ENCODE data around the gene KCNK7.
"Not testable (repeated sequence)": the region's sequence is repeated elsewhere in the genome, so short reads cannot be mapped to it uniquely, and the experiment has no call there.

The KCNK7 gene, protein sequence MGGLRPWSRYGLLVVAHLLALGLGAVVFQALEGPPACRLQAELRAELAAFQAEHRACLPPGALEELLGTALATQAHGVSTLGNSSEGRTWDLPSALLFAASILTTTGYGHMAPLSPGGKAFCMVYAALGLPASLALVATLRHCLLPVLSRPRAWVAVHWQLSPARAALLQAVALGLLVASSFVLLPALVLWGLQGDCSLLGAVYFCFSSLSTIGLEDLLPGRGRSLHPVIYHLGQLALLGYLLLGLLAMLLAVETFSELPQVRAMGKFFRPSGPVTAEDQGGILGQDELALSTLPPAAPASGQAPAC

GRCh38 chr11:65595543-65596281 is at the start of gene KCNK7:
Gene KCNK7 (minus strand): TSS chr11:65595800. CDS start chr11:65595772, 28 bp downstream.
- in situ Hi-C loops (cut with MboI; ENCODE audit: low sequenced_read_pairs) = no loop called here

- in situ Hi-C loops (cut with MboI; ENCODE audit: low sequenced_read_pairs) = no loop called here
Measured at GRCh38 chr11:65644837-65645236, 49.2 kb upstream of the KCNK7 start.

DNA sequence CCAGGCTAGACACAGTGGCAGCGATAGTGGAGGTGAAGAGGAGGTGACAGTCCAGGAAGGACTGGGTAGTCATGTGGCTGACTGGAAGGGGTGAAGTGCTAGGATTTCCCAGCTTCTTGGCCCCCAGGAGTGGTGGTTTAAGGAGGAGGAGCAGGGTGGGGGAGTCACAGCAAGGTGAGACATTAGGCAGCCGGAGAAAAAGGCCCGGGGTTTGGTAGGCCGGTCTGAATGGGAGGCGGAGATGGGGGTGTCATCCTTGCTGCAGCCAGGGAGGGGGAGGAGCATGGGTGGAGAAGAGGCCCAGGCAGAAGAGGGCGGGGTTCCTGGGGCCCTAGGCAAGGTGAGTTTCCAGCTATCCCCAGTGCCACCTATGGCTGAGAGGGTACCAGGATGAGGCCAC is 48.4 kb upstream of the KCNK7 start:
- in situ Hi-C loops (cut with MboI; ENCODE audit: low sequenced_read_pairs) = no loop called here

DNA sequence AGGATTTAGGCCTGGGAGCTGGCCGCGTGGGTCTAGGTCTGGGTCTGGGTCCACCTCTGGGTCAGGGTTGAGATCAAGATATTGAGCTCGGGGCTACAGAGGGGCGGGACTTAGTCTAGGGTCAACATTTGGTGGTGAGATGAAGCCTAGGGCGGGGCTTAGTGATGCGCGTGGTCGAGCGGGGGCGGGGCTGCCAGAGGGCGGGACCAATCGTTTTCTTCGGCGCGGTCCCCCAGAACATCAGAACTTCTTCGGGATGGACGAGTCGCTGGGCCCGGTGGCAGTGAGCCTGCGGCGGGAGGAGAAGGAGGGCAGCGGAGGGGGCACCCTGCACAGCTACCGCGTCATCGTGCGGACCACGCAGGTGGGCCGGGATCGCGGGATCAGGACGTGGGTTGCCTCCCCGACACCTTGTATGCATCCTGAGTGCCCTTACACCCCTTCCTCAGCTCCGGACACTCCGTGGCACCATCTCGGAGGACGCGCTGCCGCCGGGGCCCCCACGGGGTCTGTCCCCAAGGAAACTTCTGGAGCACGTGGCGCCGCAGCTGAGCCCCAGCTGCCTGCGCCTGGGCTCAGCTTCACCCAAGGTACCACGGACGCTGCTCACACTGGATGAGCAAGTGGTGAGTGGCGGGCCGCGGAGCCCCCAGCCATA is 46.5 kb upstream of the KCNK7 start:
- in situ Hi-C loops (cut with MboI; ENCODE audit: low sequenced_read_pairs) = no loop called here

DNA sequence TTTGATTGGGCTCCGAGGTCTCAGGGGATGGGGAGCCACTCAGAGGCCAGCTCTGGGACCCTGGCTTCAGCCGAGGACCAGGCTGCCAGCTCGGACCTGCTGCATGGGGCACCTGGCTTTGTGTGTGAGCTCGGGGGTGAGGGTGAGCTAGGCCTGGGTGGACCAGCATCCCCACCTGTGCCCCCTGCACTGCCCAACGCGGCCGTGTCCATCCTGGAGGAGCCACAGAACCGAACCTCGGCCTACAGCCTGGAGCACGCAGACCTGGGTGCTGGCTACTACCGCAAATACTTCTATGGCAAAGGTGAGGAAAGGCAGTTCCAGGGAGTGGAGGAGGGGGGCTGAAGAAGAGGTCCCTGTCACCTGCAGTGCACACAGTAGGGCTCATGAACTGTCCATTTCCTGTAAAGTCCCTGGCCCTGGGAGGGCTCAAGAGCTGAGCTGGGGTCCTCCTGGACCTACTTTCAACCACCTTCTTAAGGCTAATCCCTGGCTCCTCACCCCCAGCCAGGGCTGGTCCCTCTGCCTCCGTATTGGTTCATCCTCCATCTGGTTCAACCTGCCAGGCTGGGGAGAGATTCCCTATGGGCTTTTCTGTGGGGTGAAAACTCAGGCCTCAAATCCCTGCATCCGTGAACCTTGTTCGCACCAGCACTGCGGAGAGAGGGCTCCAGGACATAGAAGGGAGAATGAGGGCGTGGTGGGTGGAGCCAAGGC is 45.9 kb upstream of the KCNK7 start:
- in situ Hi-C loops (cut with MboI; ENCODE audit: low sequenced_read_pairs) = no loop called here

GRCh38 chr11:65640483-65641296 is 45.1 kb upstream of the KCNK7 start:
- in situ Hi-C loops (cut with MboI; ENCODE audit: low sequenced_read_pairs) = no loop called here

- in situ Hi-C loops (cut with MboI; ENCODE audit: low sequenced_read_pairs) = no loop called here
Measured at GRCh38 chr11:65639623-65640482, 44.3 kb upstream of the KCNK7 start.

- in situ Hi-C loops (cut with MboI; ENCODE audit: low sequenced_read_pairs) = not testable (repeated sequence)
Measured at GRCh38 chr11:65639228-65639597, 43.6 kb upstream of the KCNK7 start.

GRCh38 chr11:65637794-65638419 is 42.3 kb upstream of the KCNK7 start, which contains the start of gene SIPA1:
Gene SIPA1 (plus strand): TSS chr11:65638101. CDS start chr11:65640922, 2,821 bp downstream.
- in situ Hi-C loops (cut with MboI; ENCODE audit: low sequenced_read_pairs) = no loop called here

DNA sequence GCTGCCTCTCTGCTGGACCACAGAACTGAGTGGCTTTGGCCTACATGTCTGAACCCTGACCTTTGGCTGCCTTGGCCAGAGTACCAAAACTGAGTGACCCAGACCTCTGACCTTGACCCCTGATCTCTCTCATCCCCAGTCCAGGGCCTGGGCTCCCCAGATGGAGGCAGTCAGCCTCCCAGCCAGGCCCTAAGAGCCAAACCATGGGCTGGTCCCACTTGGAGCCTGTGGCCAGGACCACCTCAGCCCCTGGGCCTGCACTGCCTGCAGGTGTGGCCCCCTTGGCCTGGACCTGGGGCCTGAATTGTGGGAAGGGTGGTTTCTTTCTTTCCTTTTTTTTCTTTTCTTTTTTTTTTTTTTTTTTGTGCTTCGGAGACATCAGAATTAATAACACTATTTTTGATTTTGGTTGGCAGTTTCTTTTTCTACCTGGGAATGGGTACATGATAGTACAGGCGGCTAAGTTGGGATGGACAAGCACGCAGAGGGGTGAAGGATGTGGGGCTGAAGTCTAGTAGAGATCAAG is 41.5 kb upstream of the KCNK7 start:
- in situ Hi-C loops (cut with MboI; ENCODE audit: low sequenced_read_pairs) = no loop called here

DNA sequence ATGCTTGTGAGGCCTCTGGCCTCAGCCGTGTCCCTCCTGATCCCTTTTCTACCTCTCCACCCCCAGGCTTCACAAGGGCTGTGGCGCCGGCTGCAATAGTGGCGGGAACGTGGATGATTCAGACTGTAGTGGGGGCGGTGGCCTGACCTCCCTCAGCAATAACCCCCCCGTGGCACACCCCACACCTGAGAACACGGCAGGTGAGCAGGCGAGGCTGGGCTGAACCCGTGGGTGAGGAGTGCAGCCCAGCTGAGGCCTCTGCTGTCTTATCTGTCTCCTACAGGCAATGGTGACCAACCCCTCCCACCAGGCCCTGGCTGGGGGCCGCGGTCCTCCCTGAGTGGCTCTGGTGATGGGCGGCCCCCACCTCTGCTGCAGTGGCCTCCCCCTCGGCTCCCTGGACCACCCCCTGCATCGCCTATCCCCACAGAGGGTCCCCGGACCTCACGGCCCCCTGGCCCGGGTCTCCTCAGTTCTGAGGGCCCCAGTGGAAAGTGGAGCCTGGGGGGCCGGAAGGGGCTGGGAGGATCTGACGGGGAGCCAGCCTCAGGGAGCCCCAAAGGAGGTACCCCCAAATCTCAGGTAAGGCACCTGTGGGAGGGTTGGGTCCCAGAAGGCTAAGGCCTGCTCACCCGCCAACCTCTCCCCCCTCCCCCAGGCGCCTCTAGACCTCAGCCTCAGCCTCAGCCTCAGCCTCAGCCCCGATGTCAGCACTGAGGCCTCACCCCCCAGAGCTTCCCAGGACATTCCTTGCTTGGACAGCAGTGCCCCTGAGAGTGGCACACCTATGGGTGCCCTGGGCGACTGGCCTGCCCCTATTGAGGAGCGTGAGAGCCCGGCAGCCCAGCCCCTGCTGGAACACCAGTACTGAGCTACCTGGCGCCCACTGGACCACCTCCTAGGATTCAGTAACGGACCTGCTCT is 40.8 kb upstream of the KCNK7 start:
- in situ Hi-C loops (cut with MboI; ENCODE audit: low sequenced_read_pairs) = no loop called here

DNA sequence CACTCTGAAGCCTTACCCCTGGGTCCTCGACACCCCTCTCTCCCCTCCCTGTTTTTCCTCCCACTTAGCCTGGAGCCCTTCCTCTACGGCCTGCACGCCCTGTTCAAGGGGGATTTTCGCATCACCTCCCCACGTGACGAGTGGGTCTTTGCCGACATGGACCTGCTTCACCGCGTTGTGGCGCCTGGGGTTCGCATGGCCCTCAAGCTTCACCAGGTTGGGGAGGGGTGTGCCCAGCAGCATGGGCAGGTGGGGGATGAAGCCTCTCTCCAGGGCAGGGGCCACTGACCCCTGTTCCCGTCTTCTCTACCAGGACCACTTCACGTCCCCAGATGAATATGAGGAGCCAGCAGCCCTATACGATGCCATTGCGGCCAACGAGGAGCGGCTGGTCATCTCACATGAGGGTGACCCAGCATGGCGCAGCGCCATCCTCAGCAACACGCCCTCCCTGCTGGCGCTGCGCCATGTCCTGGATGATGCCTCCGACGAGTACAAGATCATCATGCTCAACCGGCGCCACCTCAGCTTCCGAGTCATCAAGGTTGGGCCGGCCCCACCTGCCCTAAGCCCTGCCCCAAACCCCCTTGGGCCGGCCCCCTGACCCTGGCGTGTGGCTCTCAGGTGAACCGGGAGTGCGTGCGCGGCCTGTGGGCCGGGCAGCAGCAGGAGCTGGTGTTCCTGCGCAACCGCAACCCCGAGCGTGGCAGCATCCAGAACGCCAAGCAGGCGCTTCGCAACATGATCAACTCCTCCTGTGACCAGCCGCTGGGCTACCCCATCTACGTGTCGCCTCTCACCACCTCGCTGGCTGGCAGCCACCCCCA is 39.5 kb upstream of the KCNK7 start:
- in situ Hi-C loops (cut with MboI; ENCODE audit: low sequenced_read_pairs) = no loop called here

DNA sequence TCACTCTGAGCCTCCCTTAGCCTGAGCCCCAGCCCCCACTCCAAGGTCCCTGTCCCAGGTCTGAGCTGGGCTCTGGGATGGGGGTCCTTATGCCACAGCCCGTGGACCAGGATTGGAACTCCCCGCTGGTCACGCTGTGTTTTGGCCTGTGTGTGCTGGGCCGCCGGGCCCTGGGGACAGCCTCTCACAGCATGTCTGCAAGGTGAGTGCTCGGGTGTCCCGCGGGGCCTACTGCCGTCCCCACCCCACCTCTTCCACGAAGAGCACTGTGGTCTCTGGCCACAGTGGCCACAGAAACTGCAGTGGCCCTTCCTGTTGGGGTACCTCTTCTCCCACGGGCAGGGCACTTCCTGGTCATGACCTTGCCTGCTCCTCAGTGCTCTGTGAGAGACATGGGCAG is 38.8 kb upstream of the KCNK7 start:
- in situ Hi-C loops (cut with MboI; ENCODE audit: low sequenced_read_pairs) = no loop called here

DNA sequence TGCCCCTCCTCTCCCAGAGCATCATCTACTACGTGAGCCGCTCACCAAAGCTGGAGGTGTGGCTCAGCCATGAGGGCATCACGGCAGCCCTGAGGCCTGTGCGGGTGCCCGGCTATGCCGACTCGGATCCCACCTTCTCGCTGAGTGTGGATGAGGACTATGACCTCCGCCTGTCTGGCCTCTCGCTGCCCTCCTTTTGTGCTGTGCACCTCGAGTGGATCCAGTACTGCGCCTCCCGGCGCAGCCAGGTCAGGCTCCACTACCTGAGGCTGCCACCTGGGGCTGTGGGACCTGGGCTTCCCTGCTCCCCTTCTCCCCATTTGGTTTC is 38.5 kb upstream of the KCNK7 start:
- in situ Hi-C loops (cut with MboI; ENCODE audit: low sequenced_read_pairs) = no loop called here

GRCh38 chr11:65633390-65634108 is 37.9 kb upstream of the KCNK7 start:
- in situ Hi-C loops (cut with MboI; ENCODE audit: low sequenced_read_pairs) = no loop called here

GRCh38 chr11:65630215-65630614 is 34.6 kb upstream of the KCNK7 start:
- in situ Hi-C loops (cut with MboI; ENCODE audit: low sequenced_read_pairs) = no loop called here

Measured in HL-60/S4 (cell line).